ENCODE data around the gene SLFNL1.
A peak's percentile ranks its signal among the peaks of the same experiment; 100 is the strongest.

The SLFNL1 gene

DNA sequence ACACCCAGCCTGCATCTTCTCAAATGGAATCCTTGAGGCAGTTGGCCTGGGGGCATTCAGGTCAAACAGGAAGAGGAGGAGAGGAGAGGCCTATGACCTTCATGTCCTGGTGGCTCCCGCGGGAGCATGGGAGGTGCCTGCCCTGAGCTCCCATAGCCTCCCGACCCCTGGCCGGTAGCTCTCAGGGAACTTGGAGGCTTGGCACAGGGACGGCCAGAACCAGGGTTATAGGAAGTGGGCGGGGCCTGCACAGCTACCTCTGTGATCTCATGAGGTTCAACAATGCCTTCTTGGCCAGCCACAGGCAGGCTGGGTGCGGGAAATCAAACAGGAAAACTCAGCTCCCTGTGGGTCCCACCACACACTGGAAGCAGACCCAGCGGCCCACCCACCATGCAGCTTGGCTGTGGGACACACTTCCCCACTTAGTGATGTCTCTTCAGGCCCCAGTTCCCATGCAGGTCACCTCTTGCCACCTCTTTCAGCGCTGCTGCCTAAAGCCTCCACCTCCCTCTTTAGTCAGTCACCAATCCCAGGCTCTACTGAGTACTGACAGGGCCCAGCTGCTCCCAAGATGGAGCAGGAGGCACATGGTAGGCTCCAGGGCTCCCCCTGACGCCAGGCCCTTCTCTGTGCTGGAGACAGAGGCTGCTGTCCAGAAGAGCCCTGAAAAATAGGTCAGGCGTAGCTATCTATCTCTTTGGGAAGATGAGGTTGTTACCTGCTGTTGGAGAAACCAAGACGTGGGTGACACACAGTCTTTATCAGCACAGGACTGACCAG is at the start of gene SLFNL1:
SLFNL1 (minus strand) TSS at position 200 of the 783 bp plus-strand sequence. CDS start 1,065 bp downstream, outside the sequence.
- DNase-seq = no peak

- DNase-seq = no peak
These were observed 35.4 kb upstream of the SLFNL1 start for GRCh38 chr1:41056907-41057306.

- no peak for DNase-seq
These were observed 31.8 kb upstream of the SLFNL1 start for GRCh38 chr1:41053316-41053715.

- no peak for DNase-seq
These were observed 29.5 kb upstream of the SLFNL1 start for GRCh38 chr1:41051022-41051421.

DNA sequence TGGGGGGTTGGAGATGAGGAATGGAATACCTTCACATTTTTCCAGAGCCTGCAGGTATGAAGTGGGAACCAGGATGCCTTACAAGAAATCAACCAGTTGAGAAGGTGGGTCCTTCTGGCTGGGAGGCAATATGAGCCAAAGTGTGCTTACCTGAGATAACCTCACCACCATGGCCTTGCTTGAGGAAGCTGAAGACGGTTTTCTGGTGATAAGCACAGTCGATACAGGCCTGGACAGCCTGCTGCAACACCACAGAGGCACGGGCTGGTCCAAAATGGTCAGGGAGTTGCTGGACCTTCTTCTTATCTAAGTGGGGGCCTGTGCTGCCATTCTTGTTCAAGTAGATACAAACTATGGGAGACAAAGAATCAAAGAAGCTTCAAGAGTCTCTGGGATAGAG is 27.0 kb upstream of the SLFNL1 start:
- no peak for DNase-seq

GRCh38 chr1:41046347-41046775 is 24.8 kb upstream of the SLFNL1 start:
- no peak for DNase-seq

- DNase-seq = no peak
These were observed 24.2 kb upstream of the SLFNL1 start for GRCh38 chr1:41045740-41046139.

GRCh38 chr1:41044187-41044586 is 22.7 kb upstream of the SLFNL1 start:
- no peak for DNase-seq

DNA sequence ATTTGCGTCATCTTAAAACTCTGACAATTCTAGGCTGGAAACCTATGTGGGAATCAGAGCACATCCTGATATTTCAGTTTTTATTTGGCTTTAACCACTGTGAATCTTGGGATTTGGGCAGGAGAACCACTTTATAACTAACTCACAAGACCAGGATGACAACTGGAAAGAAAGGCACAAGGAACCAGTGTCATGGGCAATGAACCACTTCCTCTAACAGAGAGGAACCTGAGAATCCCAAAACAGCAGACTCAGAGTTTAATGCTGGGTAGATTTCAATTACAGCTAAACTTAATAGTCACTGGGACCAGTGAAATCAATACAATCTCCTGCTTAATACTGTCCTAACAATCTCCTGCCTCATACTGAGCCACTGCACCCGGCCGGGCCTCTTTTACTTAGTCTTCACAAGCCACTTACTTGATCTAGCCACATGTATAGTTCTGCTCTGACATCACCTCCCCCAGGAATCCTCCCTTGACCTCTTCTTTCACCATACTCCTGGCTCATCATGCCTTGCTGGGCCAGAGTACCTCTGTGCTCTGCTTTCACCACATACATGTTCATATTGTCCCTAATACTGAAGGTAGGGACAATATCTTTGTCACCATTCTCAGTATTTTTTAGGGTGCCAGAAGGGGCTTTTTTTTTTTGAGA is 20.2 kb upstream of the SLFNL1 start:
- no peak for DNase-seq

- no peak for DNase-seq
These were observed 16.6 kb upstream of the SLFNL1 start for GRCh38 chr1:41038110-41038509.

- no peak for DNase-seq
These were observed 15.8 kb upstream of the SLFNL1 start for GRCh38 chr1:41037116-41037903.

DNA sequence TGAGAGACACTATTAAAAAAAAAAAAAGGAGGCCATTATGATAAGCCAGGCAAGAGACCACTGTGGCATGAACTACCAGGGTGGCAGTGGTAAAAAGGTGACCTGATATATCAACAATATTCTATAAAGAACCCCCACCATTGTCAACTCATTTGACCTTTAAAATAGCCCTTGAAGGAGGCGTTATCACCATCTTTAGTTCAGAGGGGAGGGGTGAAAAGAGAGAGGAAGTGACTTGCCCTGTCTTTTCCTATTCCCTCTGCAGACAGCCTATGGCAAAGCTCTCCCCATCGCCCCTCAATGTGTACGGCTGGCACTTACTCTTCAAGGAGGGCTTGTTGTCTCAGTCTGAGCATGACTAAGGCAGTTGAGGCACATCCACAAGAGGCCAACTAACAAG is 11.7 kb upstream of the SLFNL1 start:
- no peak for DNase-seq

GRCh38 chr1:41032147-41032546 is 10.6 kb upstream of the SLFNL1 start:
- no peak for DNase-seq

DNA sequence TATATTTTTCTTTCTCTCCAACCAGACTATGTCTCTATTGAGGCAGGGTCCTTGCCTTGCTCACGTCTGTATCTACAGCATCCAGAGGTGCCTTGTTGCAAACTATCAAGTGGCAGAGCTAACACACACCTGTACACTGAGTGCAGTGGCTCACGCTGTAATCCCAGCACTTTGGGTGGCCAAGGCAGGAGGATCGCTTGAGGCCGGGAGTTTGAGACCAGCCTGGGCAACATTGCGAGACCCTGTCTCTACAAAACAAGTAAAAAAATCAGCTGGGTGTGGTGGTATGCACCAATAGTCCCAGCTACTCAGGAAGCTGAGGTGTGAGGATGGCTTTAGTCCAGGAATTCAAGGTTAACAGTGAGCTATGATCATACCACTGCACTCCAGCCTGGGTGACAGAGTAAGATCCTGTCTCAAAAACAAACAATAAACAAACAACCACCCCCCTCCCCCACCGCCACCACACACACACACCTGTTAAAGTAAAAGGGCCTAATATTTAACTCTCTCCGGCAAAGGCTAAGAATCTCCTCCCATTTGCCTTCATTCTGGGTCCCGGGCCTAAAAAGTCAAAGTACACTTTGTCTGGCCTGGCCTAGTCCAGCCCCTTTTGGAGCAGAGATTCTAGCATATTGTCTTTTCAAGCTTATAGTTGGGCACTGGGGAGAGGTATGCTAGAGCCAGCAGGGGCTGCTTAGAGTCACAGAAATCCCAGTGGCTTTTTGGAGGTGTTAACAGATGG is 9.5 kb upstream of the SLFNL1 start:
- no peak for DNase-seq

DNA sequence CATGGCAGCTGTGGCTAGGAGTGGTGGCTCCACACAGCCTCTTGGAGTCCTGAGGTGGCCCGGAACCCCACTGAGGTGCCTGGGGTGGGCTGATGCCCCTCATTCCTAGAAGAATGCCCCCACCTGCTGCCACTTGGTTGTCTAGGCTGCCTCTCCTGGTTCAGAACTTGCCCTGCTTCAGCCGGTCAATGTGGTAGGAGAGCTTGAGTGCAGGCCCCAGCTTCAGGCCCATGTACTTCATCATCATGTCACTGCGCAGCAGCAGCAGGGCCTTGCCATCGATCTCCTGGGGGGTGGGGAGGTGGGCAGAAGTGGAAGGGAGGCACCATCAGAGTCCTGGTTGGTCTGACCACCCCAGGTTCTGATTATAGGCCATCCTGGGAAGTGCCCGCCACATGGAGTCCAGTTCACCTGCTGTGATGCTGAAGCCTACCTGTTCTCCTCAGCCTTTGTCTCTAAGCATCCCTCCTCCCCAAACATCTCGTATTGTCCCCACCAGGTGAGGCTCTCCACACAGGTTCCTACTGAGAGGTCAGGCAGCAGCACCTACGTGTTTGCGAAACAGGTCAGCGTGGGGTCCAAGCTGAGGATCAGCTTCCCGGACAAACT is 6.6 kb upstream of the SLFNL1 start:
- DNase-seq = no peak

DNA sequence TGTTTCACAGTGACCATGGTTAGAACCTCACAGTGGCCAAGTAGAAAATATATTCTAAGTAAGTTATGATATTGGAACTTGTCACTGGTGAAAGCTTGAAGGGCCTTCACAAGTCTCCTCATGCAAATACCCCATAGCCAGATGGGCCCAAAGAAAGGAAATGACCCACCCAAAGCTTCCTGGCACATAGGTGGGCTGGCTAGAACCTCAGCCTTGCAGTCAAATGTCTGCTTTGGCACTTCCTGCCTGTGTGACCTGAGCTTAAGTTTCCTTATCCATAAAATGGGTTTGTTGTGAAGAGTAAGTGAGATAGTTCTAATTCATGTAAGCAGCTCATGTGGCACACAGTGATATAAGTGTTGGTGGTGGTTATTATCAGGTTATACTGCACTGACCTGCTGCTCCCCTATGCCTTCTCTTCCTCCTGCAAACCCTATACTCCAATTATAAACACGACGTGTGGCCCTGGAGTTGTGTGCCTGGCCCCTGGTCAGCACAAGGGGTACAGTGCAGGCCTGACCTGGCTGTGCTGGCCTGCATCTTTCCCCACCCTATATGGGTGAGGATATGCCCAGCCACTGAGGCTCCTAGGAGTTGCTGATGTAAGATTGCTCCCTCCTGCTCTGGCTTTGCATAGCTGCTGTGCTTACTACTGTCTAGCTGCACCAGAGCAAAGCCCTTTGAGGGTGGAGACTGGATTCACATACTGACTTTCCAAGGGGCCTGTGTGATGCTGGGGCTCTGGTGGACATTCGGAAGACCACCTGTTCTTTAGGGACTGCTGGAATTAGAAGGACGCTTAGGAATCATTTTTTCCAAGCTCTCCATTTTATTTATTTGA is 4.7 kb upstream of the SLFNL1 start:
- no peak for DNase-seq

- DNase-seq = no peak
These were observed 3.4 kb upstream of the SLFNL1 start for GRCh38 chr1:41024953-41025352.

DNA sequence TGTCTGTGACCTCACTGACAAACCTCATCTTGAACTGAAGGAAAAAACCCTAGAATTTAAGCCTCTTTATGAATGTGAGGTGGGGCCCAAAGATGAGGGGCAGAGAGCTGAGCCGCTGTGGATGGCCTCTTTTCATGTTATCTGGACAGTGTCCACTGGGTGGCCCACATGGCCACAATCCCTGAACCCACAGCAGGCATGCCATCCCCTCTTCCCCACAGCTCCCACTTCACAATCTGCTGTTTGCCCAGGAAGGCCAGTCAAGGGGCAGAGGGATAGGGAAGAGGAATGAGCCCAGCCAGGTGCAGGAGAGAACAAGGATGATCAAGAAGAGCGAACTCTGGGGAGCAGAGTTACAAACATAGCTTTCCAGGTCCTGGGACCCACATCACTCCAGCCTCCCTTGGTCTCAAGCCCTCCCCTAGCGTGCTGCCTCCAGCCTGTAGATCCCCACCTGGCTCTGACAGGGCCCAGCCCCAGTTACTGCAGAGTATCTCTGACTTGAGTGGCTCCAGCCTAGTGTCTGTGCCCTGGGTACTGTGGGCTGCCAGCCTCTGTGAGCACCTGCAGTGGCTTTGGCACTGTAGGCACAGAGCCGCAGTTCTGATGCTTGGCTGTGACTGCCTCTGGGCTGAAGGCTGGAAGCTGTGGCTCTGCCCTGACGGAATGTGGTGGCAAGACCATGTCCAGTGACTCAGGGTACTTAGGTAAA is 1.9 kb upstream of the SLFNL1 start:
- no peak for DNase-seq

DNA sequence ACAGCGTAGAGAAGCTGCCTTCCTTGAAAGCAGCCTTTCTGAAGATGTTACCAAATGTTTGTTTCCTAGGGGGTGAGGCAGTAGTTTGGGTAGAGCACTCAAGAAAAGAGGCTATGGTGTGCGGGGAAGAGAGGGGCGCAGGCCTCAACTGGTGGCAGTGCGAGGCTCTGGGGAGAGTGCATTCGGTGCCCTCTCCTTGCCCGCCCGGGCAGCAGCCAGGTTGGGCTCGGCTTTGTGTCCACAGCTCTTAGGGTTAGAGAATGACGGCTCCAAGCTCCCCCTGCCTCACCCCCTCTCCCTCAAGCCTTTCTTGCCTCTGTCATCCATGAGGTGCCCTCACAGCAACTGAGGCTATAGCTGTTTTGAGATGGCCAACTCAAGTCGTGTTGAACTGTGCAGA is 899 bp upstream of the SLFNL1 start:
- DNase-seq = no peak

GRCh38 chr1:41020654-41021053 is 871 bp downstream of the SLFNL1 start:
- no peak for DNase-seq

GRCh38 chr1:41020109-41020576 is 1.4 kb downstream of the SLFNL1 start:
- peak; percentile 34 for DNase-seq

Measured in DMS79 treated with DMSO at 0.1 percent for 48 hours (cell line).